ENCODE measurements around the gene STK32C. TPM values are rescaled to one million over a fixed set of nuclear protein-coding genes. Genes with fewer than 3 reads are reported as not detected.
A peak's percentile ranks its signal among the peaks of the same experiment; 100 is the strongest.

The STK32C gene
- total RNA-seq, 4 donors from 2014 or later: 3.3 to 5.7 (median 3.5) TPM

DNA sequence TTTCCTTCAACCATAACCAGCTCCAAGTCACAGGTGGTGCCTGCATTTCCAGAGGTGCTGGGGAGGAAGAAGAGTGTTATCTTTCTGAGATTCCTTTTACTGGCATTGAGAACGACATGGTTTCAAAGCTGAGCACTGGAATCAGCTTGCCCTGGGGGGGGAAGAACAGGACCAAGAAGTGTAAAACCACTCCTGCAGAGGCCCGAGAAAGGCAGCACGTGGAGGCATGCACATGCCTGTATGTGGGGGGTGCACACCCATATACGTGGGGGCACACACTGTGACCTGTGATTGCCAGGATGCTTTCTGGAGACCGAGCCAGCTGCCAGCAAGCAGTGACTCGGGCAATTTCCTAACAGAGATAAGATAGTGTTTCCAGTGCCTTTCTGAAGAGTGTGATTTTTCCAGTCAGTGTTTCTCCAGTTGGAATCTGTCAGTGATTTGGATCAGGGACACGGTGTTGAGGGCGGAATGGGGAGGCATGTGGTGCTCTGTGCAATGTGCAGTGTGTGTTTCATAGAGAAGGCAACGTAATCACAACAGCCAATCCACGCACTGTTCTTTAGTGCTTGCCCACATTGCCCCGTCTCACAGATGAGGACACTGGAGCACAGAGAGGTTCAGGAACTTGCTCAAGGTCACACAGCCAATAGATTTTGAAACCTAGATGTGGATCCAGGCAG, 28.5 kb upstream of the STK32C start:
- WGBS, 2 donors: 86 to 88% methylated on average over 9 to 11 of the region's 11 CpGs
- Histone ChIP-seq H3K4me3 (replicated peaks in 1 of 3) (no peak overlapping the region), H3K27ac (no peak overlapping the region), H3K36me3 (no peaks in the 10 kb centered on the region), H3K9me3 (no peaks in the 10 kb centered on the region), H3K4me1 (peaks cover 0 to 7% of the 10 kb centered on the region in 2 donors), H3K27me3 (no peaks in the 10 kb centered on the region)
- DNase-seq: no peak
- intact Hi-C loops (cut with DNase I): no loop called here
- TF ChIP-seq POLR2A (IDR thresholded peaks at IDR 0.05): no peak
- TF ChIP-seq, protein P1, sequence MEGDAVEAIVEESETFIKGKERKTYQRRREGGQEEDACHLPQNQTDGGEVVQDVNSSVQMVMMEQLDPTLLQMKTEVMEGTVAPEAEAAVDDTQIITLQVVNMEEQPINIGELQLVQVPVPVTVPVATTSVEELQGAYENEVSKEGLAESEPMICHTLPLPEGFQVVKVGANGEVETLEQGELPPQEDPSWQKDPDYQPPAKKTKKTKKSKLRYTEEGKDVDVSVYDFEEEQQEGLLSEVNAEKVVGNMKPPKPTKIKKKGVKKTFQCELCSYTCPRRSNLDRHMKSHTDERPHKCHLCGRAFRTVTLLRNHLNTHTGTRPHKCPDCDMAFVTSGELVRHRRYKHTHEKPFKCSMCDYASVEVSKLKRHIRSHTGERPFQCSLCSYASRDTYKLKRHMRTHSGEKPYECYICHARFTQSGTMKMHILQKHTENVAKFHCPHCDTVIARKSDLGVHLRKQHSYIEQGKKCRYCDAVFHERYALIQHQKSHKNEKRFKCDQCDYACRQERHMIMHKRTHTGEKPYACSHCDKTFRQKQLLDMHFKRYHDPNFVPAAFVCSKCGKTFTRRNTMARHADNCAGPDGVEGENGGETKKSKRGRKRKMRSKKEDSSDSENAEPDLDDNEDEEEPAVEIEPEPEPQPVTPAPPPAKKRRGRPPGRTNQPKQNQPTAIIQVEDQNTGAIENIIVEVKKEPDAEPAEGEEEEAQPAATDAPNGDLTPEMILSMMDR (IDR thresholded peaks at IDR 0.05): no peak

DNA sequence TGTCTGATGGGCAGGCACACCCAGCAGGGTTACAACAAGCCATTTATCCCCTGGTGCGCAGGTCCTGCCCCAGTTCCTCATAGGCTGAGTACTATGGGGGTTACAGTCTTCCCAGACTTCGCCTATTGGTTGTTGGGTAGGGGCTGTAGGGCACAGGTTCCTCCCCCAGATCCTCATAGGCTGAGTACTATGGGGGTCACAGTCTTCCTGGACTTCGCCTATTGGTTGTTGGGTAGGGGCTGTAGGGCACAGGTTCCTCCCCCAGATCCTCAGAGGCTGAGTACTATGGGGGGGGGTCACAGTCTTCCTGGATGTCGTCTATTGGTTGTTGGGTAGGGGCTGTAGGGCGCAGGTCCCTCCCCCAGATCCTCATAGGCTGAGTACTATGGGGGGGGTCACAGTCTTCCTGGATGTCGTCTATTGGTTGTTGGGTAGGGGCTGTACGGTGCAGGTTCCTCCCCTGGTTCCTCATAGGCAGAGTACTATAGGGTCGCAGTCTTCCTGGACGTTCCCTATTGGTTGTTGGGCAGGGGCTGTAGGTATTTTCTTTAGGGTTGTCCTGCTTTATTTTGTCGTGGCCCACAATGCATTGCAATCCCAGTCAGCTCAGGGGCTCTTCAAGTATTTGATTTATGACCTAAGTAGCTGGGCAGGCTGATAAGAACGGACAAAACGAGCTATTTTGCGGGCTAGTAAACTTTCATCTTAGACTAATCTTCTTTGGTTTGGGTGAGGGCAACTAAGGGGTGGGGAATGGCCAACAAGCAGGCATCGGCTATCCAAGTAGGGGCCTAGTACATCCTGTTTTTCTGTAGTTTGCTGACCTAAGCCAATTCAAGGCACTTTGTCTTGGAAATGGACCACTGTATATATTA, 27.7 kb upstream of the STK32C start:
- no peak for DNase-seq
- no peaks in the 10 kb centered on the region for H3K36me3 ChIP-seq
- no peak for TF ChIP-seq POLR2A (IDR thresholded peaks at IDR 0.05)
- TF ChIP-seq, protein P1 (IDR thresholded peaks at IDR 0.05): no peak
- H3K27ac ChIP-seq: no peak overlapping the region
- WGBS, 2 donors: 81 to 89% methylated on average over 14 of the region's 14 CpGs
- no peak overlapping the region for H3K4me3 ChIP-seq (replicated peaks in 1 of 3)
- H3K27me3 ChIP-seq: no peaks in the 10 kb centered on the region
- intact Hi-C loops (cut with DNase I): no loop called here
- H3K4me1 ChIP-seq: peaks cover 5 to 11% of the 10 kb centered on the region in 2 donors
- H3K9me3 ChIP-seq: no peaks in the 10 kb centered on the region

DNA sequence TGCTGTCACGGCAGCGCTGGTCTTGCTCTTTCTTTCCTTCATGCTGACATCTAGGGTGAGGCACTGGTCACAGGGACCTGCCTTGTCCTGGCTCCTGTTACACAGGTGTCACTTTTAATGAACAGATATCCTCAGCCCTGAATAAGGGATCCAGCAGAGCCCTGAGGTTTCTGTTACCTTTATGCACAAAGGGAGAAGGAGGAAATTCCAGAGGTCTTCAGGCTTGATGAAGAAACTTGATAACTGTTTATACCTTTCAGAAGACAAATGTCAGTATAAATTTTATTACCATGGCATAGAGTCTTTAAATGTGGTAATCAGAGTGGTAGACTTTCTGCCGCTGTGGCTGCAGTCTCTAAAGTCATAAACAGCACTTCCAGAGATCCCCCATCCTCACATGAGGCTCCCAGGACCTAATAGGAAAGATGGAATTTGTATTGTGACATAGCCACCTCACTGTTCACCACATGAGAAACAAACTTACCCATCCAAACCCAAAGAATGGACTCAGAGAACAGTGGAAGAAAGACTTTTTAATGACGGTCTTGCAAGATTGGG, 27.0 kb upstream of the STK32C start:
- H3K9me3 ChIP-seq: no peaks in the 10 kb centered on the region
- no peak overlapping the region for H3K4me3 ChIP-seq (replicated peaks in 1 of 3)
- H3K4me1 ChIP-seq: peaks cover 10 to 18% of the 10 kb centered on the region in 2 donors
- no peak for DNase-seq
- intact Hi-C loops (cut with DNase I): no loop called here
- 96% methylated on average over 4 of the region's 4 CpGs for WGBS, 2 donors
- H3K27me3 ChIP-seq: no peaks in the 10 kb centered on the region
- TF ChIP-seq, protein P1 (IDR thresholded peaks at IDR 0.05): no peak
- no peak for TF ChIP-seq POLR2A (IDR thresholded peaks at IDR 0.05)
- no peaks in the 10 kb centered on the region for H3K36me3 ChIP-seq
- no peak overlapping the region for H3K27ac ChIP-seq

DNA sequence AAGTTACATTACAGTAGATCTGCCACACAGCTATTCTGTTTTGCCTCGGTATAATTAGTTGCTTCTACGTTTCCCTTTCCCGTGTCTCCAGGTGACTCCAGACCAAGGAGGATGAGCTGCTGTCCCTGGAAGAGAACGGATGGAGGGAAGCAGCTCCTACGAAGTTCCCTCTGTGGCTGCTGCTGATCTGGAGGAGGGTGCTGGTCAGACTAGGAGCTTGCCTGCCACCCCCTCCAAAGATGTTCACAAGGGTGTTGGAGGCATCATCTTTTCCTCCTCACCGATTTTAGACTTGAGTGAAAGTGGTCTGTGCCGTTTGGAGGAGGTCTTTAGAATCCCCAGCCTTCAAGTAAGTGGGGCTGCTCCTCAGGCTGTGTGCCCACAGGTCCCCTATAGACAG, 25.6 kb upstream of the STK32C start:
- WGBS, 2 donors: 77 to 84% methylated on average over 7 of the region's 7 CpGs
- no peak for DNase-seq
- H3K4me1 ChIP-seq: peaks cover 10 to 19% of the 10 kb centered on the region in 2 donors
- TF ChIP-seq, protein P1 (IDR thresholded peaks at IDR 0.05): no peak
- TF ChIP-seq POLR2A (IDR thresholded peaks at IDR 0.05): no peak
- H3K27me3 ChIP-seq: no peaks in the 10 kb centered on the region
- intact Hi-C loops (cut with DNase I): no loop called here
- H3K4me3 ChIP-seq (replicated peaks in 1 of 3): no peak overlapping the region
- no peak overlapping the region for H3K27ac ChIP-seq
- H3K9me3 ChIP-seq: no peaks in the 10 kb centered on the region
- H3K36me3 ChIP-seq: no peaks in the 10 kb centered on the region

DNA sequence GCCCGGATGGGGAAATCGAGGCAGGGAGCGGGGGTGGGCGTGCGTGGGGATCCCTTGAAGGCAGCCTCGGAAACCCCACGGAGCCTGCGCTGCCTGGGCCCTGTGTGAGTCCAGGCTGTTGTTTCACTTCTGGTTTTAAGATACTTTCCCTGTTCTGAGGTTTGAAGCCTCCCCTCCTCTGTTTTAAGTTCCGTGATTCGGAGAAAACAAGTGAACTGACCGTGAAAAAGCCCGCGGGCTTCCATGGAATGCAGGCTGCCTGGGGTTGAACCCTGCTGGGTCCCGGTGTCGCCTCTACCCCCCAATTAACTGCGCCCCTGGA, 24.6 kb upstream of the STK32C start:
- Histone ChIP-seq H3K4me3 (replicated peaks in 1 of 3) (peak overlapping the region; percentile 57 to 78 (median 68)), H3K27ac (peak overlapping the region in 2 of 3 donors; percentile 57 to 58), H3K36me3 (no peaks in the 10 kb centered on the region), H3K4me1 (peaks cover 10 to 19% of the 10 kb centered on the region in 2 donors), H3K27me3 (no peaks in the 10 kb centered on the region), H3K9me3 (no peaks in the 10 kb centered on the region)
- 9% methylated on average over 8 to 16 of the region's 16 CpGs for WGBS, 2 donors
- no peak for TF ChIP-seq POLR2A (IDR thresholded peaks at IDR 0.05)
- TF ChIP-seq, protein P1 (IDR thresholded peaks at IDR 0.05): no peak
- intact Hi-C loops (cut with DNase I): no loop called here
- DNase-seq: no peak
